Peyer's patch (tissue), 4 donors: Measurements from ENCODE around the gene PPP1R12B. TPM values are rescaled to one million over a fixed set of nuclear protein-coding genes. Genes with fewer than 3 reads are reported as not detected.
"Not testable (repeated sequence)": the region's sequence is repeated elsewhere in the genome, so short reads cannot be mapped to it uniquely, and the experiment has no call there.

Experiments
- DNase-seq, 3 donors: peaks; one replicate each; pipeline ENCODE4 v3.0.0-alpha.2; 2017 to 2019
- H3K27ac ChIP-seq, 4 donors: fragments of 200-600 bp; sonication (generic); one replicate each; pipeline ENCODE4 v1.5.1; 2016 to 2019
- H3K27me3 ChIP-seq, 2 donors: fragments of 200-600 bp; sonication (generic); one replicate each; pipeline ENCODE4 v1.5.1; 2019
- H3K36me3 ChIP-seq, 3 donors: fragments of 200-600 bp; sonication (generic); one replicate each; pipeline ENCODE4 v1.5.1; 2016 to 2019
- H3K4me1 ChIP-seq, 4 donors: fragments of 200-600 bp; sonication (generic); one replicate each; pipeline ENCODE4 v1.5.1; 2016 to 2019
- H3K4me3 ChIP-seq, 4 donors: fragments of 200-600 bp; sonication (generic); 1 replicate in 3 of 4; 2 replicates in 1 of 4; pipeline ENCODE4 v1.5.1; 2016 to 2019; ENCODE audit warnings: mild to moderate bottlenecking in 1 of 4
- H3K9me3 ChIP-seq, 4 donors: fragments of 200-600 bp; sonication (generic); one replicate each; pipeline ENCODE4 v1.5.1; 2016 to 2019; ENCODE audit warnings: mild to moderate bottlenecking in 1 of 4
- POLR2A ChIP-seq, 2 donors: fragments of 450-650 bp; IDR thresholded peaks; one replicate each; pipeline ENCODE4 v1.5.1; 2017; ENCODE audit warnings: antibody characterized with exemption in 2 of 2, mild to moderate bottlenecking in 2 of 2, moderate library complexity in 2 of 2
- total RNA-seq, 4 donors: library from RNA; depleted of rRNA; stranded (reverse); fragments of >200 nt; gene quantifications; one replicate each; pipeline ENCODE4 v1.1.0, GENCODE V29; 2016
- TF ChIP-seq, protein P1 (sequence below), 6 experiments: fragments of 450-650 bp in 4 of 6; fragments of 200-600 bp in 2 of 6; sonication (generic) in 1 of 6; IDR thresholded peaks; one replicate each; pipeline ENCODE4 v1.5.1; 2017 to 2019; ENCODE audit warnings: antibody characterized with exemption in 6 of 6, mild to moderate bottlenecking in 3 of 6, moderate library complexity in 1 of 6

Gene PPP1R12B
- total RNA-seq, 4 donors from 2014 or later: 33.1 to 131 (median 90.8) TPM

- H3K4me1 ChIP-seq: no peaks in the 10 kb centered on the region
- no peaks in the 10 kb centered on the region for H3K27me3 ChIP-seq
- peaks cover 0 to 31% (median 0%) of the 10 kb centered on the region in 3 donors for H3K36me3 ChIP-seq
- peak overlapping the region in 2 of 4 donors; percentile 16 to 48 for H3K27ac ChIP-seq
- no peak for DNase-seq
- H3K9me3 ChIP-seq: no peaks in the 10 kb centered on the region
- no peak for TF ChIP-seq POLR2A (IDR thresholded peaks at IDR 0.05)
- TF ChIP-seq, protein P1, sequence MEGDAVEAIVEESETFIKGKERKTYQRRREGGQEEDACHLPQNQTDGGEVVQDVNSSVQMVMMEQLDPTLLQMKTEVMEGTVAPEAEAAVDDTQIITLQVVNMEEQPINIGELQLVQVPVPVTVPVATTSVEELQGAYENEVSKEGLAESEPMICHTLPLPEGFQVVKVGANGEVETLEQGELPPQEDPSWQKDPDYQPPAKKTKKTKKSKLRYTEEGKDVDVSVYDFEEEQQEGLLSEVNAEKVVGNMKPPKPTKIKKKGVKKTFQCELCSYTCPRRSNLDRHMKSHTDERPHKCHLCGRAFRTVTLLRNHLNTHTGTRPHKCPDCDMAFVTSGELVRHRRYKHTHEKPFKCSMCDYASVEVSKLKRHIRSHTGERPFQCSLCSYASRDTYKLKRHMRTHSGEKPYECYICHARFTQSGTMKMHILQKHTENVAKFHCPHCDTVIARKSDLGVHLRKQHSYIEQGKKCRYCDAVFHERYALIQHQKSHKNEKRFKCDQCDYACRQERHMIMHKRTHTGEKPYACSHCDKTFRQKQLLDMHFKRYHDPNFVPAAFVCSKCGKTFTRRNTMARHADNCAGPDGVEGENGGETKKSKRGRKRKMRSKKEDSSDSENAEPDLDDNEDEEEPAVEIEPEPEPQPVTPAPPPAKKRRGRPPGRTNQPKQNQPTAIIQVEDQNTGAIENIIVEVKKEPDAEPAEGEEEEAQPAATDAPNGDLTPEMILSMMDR (IDR thresholded peaks at IDR 0.05): no peak
- H3K4me3 ChIP-seq: no peak overlapping the region
Observed at GRCh38 chr1:202578001-202578504, 229.6 kb downstream of the PPP1R12B start.

- Histone ChIP-seq H3K27ac (peak overlapping the region in 3 of 4 donors; percentile 7 to 48 (median 16)), H3K9me3 (no peaks in the 10 kb centered on the region), H3K4me3 (no peak overlapping the region), H3K36me3 (peaks cover 0 to 31% (median 0%) of the 10 kb centered on the region in 3 donors), H3K27me3 (no peaks in the 10 kb centered on the region), H3K4me1 (no peaks in the 10 kb centered on the region)
- TF ChIP-seq, protein P1 (IDR thresholded peaks at IDR 0.05): no peak
- no peak for TF ChIP-seq POLR2A (IDR thresholded peaks at IDR 0.05)
- no peak for DNase-seq
Observed at GRCh38 chr1:202578565-202578964, 230.1 kb downstream of the PPP1R12B start.

GRCh38 chr1:202579806-202580205 lies 231.3 kb downstream of the PPP1R12B start:
- H3K9me3 ChIP-seq: no peaks in the 10 kb centered on the region
- H3K4me3 ChIP-seq: no peak overlapping the region
- DNase-seq: no peak
- no peaks in the 10 kb centered on the region for H3K4me1 ChIP-seq
- peak overlapping the region in 2 of 4 donors; percentile 34 to 48 for H3K27ac ChIP-seq
- TF ChIP-seq POLR2A (IDR thresholded peaks at IDR 0.05): no peak
- TF ChIP-seq, protein P1 (IDR thresholded peaks at IDR 0.05): no peak
- H3K27me3 ChIP-seq: no peaks in the 10 kb centered on the region
- peaks cover 0 to 31% (median 0%) of the 10 kb centered on the region in 3 donors for H3K36me3 ChIP-seq

- peak overlapping the region in 1 of 4 donors; percentile 48 for H3K27ac ChIP-seq
- no peak for DNase-seq
- TF ChIP-seq, protein P1 (IDR thresholded peaks at IDR 0.05): no peak
- no peak for TF ChIP-seq POLR2A (IDR thresholded peaks at IDR 0.05)
- no peaks in the 10 kb centered on the region for H3K9me3 ChIP-seq
- H3K36me3 ChIP-seq: peaks cover 0 to 23% (median 0%) of the 10 kb centered on the region in 3 donors
- H3K27me3 ChIP-seq: no peaks in the 10 kb centered on the region
- no peak overlapping the region for H3K4me3 ChIP-seq
- no peaks in the 10 kb centered on the region for H3K4me1 ChIP-seq
Observed at GRCh38 chr1:202580619-202581018, 232.1 kb downstream of the PPP1R12B start.

DNA sequence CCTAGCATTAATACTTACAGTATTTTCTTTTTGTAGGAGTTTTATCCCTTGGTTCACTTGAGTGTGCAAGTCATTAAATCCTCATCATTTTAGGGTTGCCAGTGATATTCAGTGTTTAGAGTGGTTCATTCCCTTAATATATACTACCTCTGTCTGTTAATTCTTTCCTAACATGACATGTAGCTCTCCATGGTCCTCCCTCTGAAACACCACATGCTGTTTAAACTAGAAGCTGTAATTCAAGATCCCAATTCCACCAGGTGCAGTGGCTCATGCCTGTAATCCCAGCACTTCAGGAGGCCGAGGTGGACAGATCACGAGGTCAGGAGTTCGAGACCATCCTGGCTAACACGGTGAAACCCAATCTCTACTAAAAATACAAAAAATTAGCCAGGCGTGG lies 233.9 kb downstream of the PPP1R12B start:
- not testable (repeated sequence) for H3K4me3 ChIP-seq, H3K9me3 ChIP-seq, DNase-seq, H3K27me3 ChIP-seq, H3K4me1 ChIP-seq, H3K27ac ChIP-seq
- H3K36me3 ChIP-seq: peaks cover 0 to 19% (median 0%) of the 10 kb centered on the region in 3 donors

- TF ChIP-seq, protein P1 (IDR thresholded peaks at IDR 0.05): no peak
- no peak for TF ChIP-seq POLR2A (IDR thresholded peaks at IDR 0.05)
- DNase-seq: no peak
- Histone ChIP-seq H3K4me1 (peaks cover 0 to 8% (median 0%) of the 10 kb centered on the region in 4 donors), H3K27me3 (no peaks in the 10 kb centered on the region), H3K36me3 (peaks cover 0 to 19% (median 0%) of the 10 kb centered on the region in 3 donors), H3K4me3 (no peak overlapping the region), H3K9me3 (no peaks in the 10 kb centered on the region), H3K27ac (no peak overlapping the region)
Observed at GRCh38 chr1:202584707-202585589, 236.4 kb downstream of the PPP1R12B start.
